HTERT RPE-1 (cell line): ENCODE data around the gene SLC66A1.

Experiments
- in situ Hi-C: fragments of 300-500 bp; cut with MboI; formaldehyde crosslinking; loops from 4 replicates; pipeline ENCODE4 v1.14.3; 2020; ENCODE audit warnings: low sequenced_read_pairs

Gene SLC66A1

GRCh38 chr1:19375631-19376400 is 63.7 kb downstream of the SLC66A1 start:
- in situ Hi-C loops, result no loop called here

GRCh38 chr1:19376428-19377372 is 64.6 kb downstream of the SLC66A1 start:
- in situ Hi-C loops, result no loop called here

- in situ Hi-C loops, result no loop called here
Observed at GRCh38 chr1:19377812-19378718, 65.9 kb downstream of the SLC66A1 start.
